Fibroblast of lung (primary cell): ENCODE measurements around the gene ARHGAP45. TPM values are rescaled to one million over a fixed set of nuclear protein-coding genes. Genes with fewer than 3 reads are reported as not detected.

ENCODE experiments used
- DNase-seq, 2 donors: peaks; one replicate each; pipeline versions ENCODE4 v3.0.0 to v3.0.0-alpha.2; 2010; ENCODE audit warnings: low read depth in 2 of 2
- H2AFZ ChIP-seq: 2 replicates; pipeline ENCODE4 v1.5.1; 2012; ENCODE audit warnings: low read length, control low read depth, inconsistent platforms
- H3K27ac ChIP-seq: 2 replicates; pipeline ENCODE4 v1.5.1; 2011; ENCODE audit warnings: low read length, control low read depth; ENCODE audit not compliant: insufficient read depth
- H3K27me3 ChIP-seq: 2 replicates; pipeline ENCODE4 v1.5.1; 2011; ENCODE audit warnings: mild to moderate bottlenecking, low read length; ENCODE audit not compliant: control insufficient read depth, insufficient read depth
- H3K36me3 ChIP-seq: 2 replicates; pipeline ENCODE4 v1.5.1; 2011; ENCODE audit warnings: low read length; ENCODE audit not compliant: control insufficient read depth, insufficient read depth
- H3K4me1 ChIP-seq: 2 replicates; pipeline ENCODE4 v1.5.1; 2011; ENCODE audit warnings: low read length; ENCODE audit not compliant: control insufficient read depth, insufficient read depth; ENCODE audit errors: extremely low read depth
- H3K4me2 ChIP-seq: 2 replicates; pipeline ENCODE4 v1.5.1; 2011; ENCODE audit warnings: low read length, control low read depth; ENCODE audit not compliant: insufficient read depth; ENCODE audit errors: extremely low read depth
- H3K4me3 ChIP-seq, 4 experiments: fragments of 200-600 bp in 1 of 4; sonication (generic) in 1 of 4; replicated peaks in 1 of 4; 2 replicates each; pipeline ENCODE4 v1.5.1; 2011 to 2016; ENCODE audit warnings: low read length in 4 of 4, low read depth in 3 of 4, mild to moderate bottlenecking in 3 of 4, control low read depth in 2 of 4, inconsistent platforms in 1 of 4, mixed read lengths in 1 of 4; ENCODE audit not compliant: insufficient read depth in 1 of 4; ENCODE audit errors: control extremely low read depth in 1 of 4
- H3K79me2 ChIP-seq: 2 replicates; pipeline ENCODE4 v1.5.1; 2012; ENCODE audit warnings: mild to moderate bottlenecking, low read length, inconsistent platforms; ENCODE audit not compliant: control insufficient read depth, insufficient read depth
- H3K9ac ChIP-seq: 2 replicates; pipeline ENCODE4 v1.5.1; 2011; ENCODE audit warnings: mild to moderate bottlenecking, low read length, control low read depth; ENCODE audit not compliant: insufficient read depth
- H3K9me3 ChIP-seq: 2 replicates; pipeline ENCODE4 v1.5.1; 2012; ENCODE audit warnings: low read depth, low read length; ENCODE audit not compliant: control insufficient read depth, insufficient read depth
- H4K20me1 ChIP-seq: 2 replicates; pipeline ENCODE4 v1.5.1; 2011; ENCODE audit warnings: low read length; ENCODE audit not compliant: control insufficient read depth, insufficient read depth; ENCODE audit errors: extremely low read depth
- CTCF ChIP-seq, 2 donors: IDR thresholded peaks in 1 of 2; conservative IDR thresholded peaks in 1 of 2; 1 replicate in 1 of 2; 2 replicates in 1 of 2; pipeline ENCODE4 v1.5.1; 2011 to 2012; ENCODE audit warnings: low read length in 2 of 2, control low read depth in 1 of 2, inconsistent platforms in 1 of 2, low read depth in 1 of 2, mild to moderate bottlenecking in 1 of 2
- EZH2 ChIP-seq: IDR thresholded peaks from 2 replicates; pipeline ENCODE4 v1.5.1; 2012; ENCODE audit warnings: low read length, control low read depth, mild to moderate bottlenecking; ENCODE audit errors: missing control alignments
- polyA plus RNA-seq, 2 donors: library from polyadenylated mRNA; depleted of rRNA in 1 of 2; stranded (reverse) in 1 of 2; unstranded in 1 of 2; fragments of >200 nt; gene quantifications; 2 replicates each; pipeline ENCODE4 v1.2.1, GENCODE V29; 2011 to 2012; ENCODE audit warnings: missing spikeins in 1 of 2
- total RNA-seq: library from RNA; depleted of rRNA; stranded (reverse); fragments of >200 nt; gene quantifications from 2 replicates; pipeline ENCODE4 v1.2.1, GENCODE V29; 2014

The ARHGAP45 gene
- total and polyA plus RNA-seq, 2 donors (not counting 1 experiment from before 2014, with no cell fraction given), result 0.42 to 1.8 TPM

- H3K4me1 ChIP-seq, result peaks cover 2% of the 10 kb centered on the region
- H3K4me2 ChIP-seq, result no peak overlapping the region
- no peaks in the 10 kb centered on the region for H3K9me3 ChIP-seq
- no peak overlapping the region for H3K9ac ChIP-seq
- peaks cover 8% of the 10 kb centered on the region for H3K27me3 ChIP-seq
- no peak for DNase-seq
- H4K20me1 ChIP-seq, result no peaks in the 10 kb centered on the region
- H2AFZ ChIP-seq, result no peak overlapping the region
- H3K4me3 ChIP-seq, result no peak overlapping the region
- H3K79me2 ChIP-seq, result no peaks in the 10 kb centered on the region
- TF ChIP-seq EZH2, result no peak
- no peak for TF ChIP-seq CTCF (conservative IDR thresholded peaks at IDR 0.05 in 1 of 2, IDR thresholded peaks at IDR 0.05 in 1 of 2; ENCODE audit: low read depth in 1 of 2, low read length in 2 of 2)
- H3K27ac ChIP-seq, result no peak overlapping the region
- no peaks in the 10 kb centered on the region for H3K36me3 ChIP-seq
These were observed 7.1 kb downstream of the ARHGAP45 start for GRCh38 chr19:1073956-1074517.

GRCh38 chr19:1074544-1075283 lies 7.7 kb downstream of the ARHGAP45 start:
- Histone ChIP-seq H3K9me3 (no peaks in the 10 kb centered on the region), H3K4me3 (peak overlapping the region in 2 of 4 experiments; percentile 30 to 37), H3K36me3 (no peaks in the 10 kb centered on the region), H3K79me2 (no peaks in the 10 kb centered on the region), H3K4me1 (peaks cover 2% of the 10 kb centered on the region), H3K9ac (peak overlapping the region; percentile 30), H3K27me3 (peaks cover 5% of the 10 kb centered on the region), H3K4me2 (peak overlapping the region; percentile 25), H3K27ac (no peak overlapping the region), H4K20me1 (no peaks in the 10 kb centered on the region), H2AFZ (no peak overlapping the region)
- no peak for DNase-seq
- TF ChIP-seq CTCF (conservative IDR thresholded peaks at IDR 0.05 in 1 of 2, IDR thresholded peaks at IDR 0.05 in 1 of 2; ENCODE audit: low read depth in 1 of 2, low read length in 2 of 2) (no peak), EZH2 (no peak)

DNA sequence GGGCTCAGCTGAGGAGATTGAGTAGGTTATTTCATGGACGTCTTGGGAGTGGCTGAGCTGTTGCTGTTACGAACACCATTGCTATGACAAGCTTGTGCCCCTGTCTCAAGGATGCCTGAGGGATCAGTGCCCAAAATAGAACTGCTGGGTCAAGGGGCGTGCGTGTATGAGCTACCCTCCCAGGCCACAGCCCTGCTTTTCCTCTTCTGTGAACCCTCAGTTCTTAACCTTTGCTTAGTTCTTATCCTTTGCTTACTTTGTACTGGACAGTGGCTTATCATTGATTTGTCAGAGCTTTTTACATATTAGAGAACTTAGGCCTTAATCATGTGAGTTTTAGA lies 9.0 kb downstream of the ARHGAP45 start:
- Histone ChIP-seq H3K27me3 (no peaks in the 10 kb centered on the region), H3K4me2 (no peak overlapping the region), H3K79me2 (no peaks in the 10 kb centered on the region), H3K27ac (no peak overlapping the region), H3K4me3 (no peak overlapping the region), H3K36me3 (no peaks in the 10 kb centered on the region), H2AFZ (no peak overlapping the region), H3K9ac (no peak overlapping the region), H4K20me1 (no peaks in the 10 kb centered on the region), H3K9me3 (no peaks in the 10 kb centered on the region), H3K4me1 (peaks cover 2% of the 10 kb centered on the region)
- no peak for TF ChIP-seq EZH2
- no peak for TF ChIP-seq CTCF (conservative IDR thresholded peaks at IDR 0.05 in 1 of 2, IDR thresholded peaks at IDR 0.05 in 1 of 2; ENCODE audit: low read depth in 1 of 2, low read length in 2 of 2)
- no peak for DNase-seq
